HUDEP-2 (cell line): ENCODE measurements around the gene RRP1B.
A peak's percentile ranks its signal among the peaks of the same experiment; 100 is the strongest.
"Not testable (repeated sequence)": the region's sequence is repeated elsewhere in the genome, so short reads cannot be mapped to it uniquely, and the experiment has no call there.

Experiments used
- DNase-seq, 76 experiments: peaks; one replicate each; lab custom pipeline; 2025; ENCODE audit not compliant: unreplicated experiment in 76 of 76; lab: John Stamatoyannopoulos, UW

RRP1B gene, protein sequence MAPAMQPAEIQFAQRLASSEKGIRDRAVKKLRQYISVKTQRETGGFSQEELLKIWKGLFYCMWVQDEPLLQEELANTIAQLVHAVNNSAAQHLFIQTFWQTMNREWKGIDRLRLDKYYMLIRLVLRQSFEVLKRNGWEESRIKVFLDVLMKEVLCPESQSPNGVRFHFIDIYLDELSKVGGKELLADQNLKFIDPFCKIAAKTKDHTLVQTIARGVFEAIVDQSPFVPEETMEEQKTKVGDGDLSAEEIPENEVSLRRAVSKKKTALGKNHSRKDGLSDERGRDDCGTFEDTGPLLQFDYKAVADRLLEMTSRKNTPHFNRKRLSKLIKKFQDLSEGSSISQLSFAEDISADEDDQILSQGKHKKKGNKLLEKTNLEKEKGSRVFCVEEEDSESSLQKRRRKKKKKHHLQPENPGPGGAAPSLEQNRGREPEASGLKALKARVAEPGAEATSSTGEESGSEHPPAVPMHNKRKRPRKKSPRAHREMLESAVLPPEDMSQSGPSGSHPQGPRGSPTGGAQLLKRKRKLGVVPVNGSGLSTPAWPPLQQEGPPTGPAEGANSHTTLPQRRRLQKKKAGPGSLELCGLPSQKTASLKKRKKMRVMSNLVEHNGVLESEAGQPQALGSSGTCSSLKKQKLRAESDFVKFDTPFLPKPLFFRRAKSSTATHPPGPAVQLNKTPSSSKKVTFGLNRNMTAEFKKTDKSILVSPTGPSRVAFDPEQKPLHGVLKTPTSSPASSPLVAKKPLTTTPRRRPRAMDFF

DNA sequence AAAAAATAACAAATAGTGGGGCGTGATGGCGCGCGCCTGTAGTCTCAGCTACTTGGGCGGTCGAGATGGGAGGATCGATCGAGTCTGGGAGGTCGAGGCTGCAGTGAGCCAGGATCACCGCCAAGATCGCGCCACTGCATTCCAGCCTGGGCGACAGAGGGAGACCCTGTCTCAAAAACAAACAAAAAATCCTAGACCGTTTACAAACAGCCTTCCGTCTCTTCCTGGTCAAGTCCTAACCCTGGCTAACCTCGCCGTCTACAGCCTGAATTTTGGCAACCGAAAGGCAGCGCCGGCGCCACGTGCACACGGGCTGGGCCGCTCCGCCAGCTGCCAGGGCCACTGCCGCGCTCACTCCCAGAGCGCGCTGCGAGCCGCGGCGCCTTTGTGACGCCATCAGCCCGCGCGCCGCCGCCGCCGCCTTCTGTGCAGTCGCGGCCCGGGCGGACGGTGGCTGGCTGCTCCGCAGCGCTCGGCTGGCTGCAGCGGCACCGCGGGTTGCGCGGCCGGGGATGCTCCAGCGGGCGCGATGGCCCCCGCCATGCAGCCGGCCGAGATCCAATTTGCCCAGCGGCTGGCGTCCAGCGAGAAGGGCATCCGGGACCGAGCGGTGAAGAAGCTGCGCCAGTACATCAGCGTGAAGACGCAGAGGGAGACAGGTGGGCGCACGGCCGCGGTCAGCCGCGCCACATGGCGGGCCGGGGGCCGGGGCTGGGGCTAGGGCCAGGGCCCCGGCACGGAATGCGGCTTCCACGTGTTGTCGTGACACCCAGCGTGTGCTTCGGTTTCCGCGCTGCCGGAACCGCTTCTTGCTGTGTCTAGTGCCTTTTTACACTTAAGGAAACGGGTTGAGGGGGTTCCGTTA is at the start of gene RRP1B, which contains the start of gene HSF2BP:
Gene RRP1B, plus strand, starts transcription at position 425 of the 865 bp plus-strand sequence. Its CDS starts 105 bp downstream, at position 530.
Gene HSF2BP, minus strand, starts transcription at position 353 of the 865 bp plus-strand sequence. CDS start 1,392 bp downstream, outside the sequence.
- peak in 68 of 76 experiments; percentile 31 to 86 (median 68) for DNase-seq

DNA sequence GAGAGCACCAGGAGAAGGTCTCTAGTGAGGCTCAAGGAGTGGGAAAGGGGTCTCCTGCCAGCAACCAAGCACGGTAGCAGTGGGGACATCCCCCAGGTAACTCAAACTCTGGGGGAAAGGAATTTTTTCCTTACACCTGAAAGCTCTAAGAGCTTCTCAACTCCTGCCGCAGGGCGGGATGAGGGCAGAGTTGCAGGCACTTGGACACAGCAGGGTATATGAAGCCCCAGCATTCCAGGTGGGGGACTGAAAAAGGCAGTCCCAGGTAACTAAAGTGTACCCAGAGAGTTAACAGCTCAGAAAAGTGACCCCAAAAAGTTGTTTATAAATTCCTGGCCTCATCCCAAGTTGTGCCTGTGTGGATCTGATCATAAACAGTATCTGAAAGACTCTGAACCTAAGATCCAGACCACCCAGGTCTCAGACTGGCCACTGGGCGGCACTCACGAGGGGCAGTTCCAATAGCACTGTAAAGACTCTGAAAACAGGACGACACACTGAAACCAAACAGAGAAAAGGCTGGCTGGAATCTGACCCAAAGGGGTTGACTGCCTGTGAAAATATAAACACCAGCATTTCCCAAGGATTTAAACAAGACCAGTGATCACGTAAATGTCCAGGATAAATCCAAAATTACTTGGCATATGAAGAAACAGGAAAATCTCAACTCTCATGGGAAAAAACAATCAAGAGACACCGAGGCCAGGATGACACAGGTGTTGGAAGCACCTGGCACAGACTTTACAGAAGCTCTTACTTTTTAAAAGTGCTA is 47.6 kb upstream of the RRP1B start:
- DNase-seq, result peak in 40 of 76 experiments; percentile 7 to 60 (median 31)

DNA sequence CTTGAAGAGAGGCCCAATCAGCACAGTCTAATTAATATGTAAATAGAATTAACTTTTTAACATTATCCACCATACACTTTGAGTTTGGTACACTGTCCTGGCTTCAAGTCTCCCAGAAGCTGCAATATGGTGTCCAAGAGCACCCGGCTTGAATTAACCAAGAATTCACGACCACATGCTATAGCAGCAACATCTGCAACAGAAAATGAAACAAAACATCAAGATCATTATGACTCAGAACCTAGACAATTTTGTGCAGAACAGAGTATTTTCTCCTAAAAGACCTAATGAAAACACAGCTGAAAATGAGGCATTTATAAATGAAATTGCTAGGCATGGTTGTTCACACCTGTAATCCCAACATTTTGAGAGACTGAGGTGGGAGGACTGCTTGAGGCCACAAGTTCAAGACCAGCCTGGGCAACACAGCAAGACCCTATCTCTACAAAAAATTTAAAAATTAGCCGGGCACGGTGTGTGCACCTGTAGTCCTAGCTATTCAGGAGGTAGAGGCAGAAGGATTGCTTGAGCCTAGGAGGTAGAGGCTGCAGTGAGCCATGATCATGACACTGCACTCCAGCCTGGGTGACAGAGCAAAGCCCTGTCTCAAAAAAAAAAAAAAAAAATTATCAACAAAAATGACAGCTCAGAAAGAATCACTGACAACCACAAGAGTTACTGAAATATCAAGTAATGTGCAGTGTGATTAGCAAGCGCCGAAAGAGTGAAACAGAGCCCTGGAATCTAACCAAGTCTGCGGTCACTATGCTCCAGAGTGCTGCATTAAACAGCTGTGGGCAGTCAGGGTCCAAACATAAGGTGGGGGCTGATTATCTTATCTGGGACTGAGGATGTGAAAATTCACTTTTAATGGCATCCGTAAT is 45.4 kb upstream of the RRP1B start:
- peak in 11 of 76 experiments; percentile 8 to 74 (median 47) for DNase-seq

DNA sequence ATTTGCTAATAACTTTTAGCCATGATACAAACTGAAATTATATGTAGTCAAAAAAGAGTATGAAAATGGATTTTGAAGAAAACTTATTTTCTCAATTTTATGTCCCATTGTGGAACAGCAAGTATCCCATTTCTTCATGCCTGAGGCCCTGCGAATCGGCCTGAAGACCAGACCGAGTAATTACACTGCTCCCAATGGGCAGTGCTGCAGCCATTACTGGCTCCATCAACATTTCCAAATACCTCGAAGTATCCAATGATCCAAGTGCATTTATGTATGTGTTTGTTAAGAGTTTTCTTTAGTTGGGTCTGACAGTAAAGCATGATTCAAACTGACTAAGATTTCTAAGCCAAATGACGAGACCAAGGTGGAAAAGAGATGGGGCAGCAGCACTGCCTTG is 44.5 kb upstream of the RRP1B start:
- DNase-seq, result no peak

DNA sequence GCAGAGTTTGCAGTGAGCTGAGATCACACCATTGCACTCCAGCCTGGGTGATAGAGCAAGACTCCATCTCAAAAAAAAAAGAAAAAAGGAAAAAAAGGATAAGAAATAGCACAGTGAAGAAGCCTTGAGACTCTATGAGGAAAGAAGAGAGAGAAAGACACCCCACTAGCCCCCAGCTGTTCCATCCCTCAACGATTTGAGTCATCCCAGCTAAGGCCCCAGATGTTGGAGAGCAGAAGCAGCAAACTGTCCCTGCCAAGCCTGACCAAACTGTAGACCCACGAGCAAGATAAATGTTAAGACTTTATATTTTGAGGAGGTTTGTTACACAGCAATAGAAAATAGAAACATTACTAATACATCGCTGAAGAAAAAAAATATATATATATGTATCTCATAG is 42.5 kb upstream of the RRP1B start:
- DNase-seq, result not testable (repeated sequence)

DNA sequence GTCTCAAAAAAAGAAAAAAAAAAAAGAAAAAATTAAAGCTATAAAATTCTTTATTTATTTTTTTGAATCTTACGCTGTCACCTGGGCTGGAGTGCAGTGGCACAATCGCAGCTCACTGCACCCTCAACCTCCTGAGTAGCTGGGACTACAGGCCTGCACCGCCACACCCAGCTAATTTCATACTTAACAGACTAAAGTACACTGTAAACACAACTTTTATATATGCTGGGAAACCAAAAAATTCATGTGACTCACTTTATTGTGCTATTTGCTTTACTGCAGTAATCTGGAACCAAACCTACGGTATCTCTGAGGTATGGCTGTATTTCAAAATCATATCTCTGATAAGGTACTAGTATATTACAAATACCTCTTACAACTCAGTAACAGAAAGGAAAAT is 40.4 kb upstream of the RRP1B start:
- DNase-seq, result no peak

DNA sequence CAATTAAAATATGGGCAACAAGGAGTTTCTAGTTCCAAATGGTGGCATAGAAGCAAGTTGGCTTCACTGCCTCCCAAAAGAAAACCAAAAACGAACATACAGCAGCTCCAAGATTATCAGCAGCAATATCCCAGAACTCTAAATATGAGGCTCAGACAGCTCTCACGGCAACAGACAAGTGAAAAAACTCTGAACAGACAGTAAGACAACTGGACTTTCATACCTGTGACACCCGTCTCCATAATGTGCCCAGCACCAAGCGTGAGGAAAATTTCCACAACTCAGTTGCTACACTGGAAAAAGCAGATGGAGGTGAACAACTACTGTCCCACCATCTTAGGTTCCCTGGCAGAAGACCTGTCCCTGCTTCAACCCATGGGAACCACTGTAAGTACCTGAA is 40.0 kb upstream of the RRP1B start:
- DNase-seq, result no peak

DNA sequence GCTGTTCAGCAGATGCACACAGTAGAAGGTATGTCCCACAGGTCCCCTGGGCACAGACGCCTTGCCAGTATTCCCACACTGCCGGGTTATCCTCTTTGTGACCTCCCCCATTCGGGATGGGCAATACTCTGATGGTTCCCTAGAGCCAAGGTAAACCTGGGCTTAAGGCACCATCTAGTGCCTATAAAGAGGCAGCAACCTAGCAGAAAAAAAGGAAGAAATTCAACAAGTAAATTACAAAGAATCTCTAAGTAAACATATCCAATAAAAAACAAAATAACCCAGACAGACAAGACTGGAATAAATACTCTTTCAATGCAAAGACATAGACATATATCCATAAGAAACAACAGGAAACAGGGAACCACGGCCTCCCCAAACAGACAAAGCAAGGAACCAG is 39.5 kb upstream of the RRP1B start:
- DNase-seq, result no peak

DNA sequence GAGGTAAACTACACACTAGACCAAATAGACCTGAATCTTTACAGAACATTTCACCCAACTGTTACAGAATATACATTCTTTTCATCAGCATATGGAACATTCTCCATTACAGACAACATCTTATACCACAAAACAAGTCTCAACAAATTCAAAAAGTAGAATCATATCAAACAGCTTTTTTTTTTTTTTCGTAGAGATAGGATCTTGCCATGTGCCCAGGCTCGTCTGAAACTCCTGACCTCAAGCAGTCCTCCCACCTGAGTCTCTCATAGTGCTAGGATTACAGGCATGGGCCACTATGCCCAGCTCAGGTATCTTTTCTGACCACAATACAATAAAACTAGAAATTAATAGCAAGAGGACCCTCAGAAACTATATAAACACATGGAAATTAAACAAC is 36.6 kb upstream of the RRP1B start:
- no peak for DNase-seq

DNA sequence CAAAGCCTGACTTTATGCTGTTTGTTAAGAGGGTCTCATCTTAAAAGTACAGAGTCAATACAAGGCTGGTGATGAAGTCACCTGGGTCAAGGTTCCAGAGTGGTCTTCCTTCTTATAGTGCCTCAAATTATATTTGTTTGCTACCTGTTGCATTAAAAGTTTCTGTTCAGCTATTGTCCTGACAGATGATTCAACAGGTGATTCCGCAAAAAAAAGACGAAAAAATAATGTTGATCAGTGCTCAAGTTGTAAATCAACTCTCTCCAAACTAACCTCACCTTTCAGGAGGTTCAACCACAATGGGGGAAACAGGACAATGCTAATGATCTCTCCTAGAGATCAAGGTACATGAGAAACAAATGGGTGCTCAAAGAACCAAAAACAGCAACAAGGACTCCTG is 35.8 kb upstream of the RRP1B start:
- DNase-seq, result no peak

DNA sequence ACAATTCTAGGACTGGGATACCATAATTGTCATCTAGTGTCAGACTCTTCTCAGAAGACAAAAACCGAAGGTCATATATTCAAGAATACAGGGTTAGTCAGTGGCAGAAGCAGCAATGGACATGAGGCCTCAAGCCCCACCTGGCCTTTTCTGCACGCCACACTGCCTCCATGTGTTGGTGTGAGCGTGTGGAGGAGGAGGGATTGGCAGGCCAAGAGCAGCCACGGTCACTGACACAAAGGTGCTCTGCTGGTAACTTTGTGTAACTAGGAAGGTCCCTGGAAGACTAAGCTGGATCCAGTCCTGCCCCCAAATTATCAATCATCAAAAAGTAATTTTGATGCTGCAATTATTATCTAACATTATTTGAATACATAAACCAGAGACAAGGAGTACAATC is 35.0 kb upstream of the RRP1B start:
- DNase-seq, result no peak

DNA sequence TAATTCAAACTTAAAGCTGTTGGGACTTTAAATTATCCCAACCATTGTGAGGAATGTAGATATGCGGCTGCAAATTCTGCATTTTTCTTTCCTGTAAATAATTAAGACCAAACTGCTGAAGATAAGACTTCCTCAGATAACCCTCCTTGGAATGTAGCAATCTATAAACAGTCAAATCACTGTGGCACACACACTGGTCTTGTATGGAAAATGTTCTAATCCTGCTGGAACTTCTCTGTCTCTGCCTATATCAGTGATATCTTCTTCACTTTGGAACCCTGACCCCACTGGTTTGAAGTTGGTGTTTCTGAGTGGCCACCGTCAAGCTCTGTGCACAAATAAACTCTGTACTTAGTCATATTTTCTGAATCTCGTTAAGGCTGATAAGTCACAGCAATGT is 33.0 kb upstream of the RRP1B start:
- DNase-seq, result no peak

DNA sequence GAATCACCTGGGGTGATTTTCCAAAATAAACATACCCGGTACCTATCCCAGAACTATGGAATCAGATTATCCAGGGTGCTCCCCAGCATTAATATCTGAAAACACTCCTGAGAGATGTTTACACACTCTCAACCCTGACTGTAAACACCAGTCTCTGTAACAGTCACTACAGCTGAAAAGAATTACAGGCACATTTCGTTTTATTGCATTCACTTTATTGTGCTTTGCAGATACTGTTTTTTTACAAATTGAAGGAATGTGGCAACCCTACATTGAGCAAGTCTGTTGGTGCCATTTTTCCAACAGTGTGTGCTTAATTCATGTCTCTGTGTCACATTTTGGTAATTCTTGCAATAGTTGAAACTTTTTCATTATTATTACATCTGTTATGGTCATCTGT is 31.8 kb upstream of the RRP1B start:
- DNase-seq, result no peak

DNA sequence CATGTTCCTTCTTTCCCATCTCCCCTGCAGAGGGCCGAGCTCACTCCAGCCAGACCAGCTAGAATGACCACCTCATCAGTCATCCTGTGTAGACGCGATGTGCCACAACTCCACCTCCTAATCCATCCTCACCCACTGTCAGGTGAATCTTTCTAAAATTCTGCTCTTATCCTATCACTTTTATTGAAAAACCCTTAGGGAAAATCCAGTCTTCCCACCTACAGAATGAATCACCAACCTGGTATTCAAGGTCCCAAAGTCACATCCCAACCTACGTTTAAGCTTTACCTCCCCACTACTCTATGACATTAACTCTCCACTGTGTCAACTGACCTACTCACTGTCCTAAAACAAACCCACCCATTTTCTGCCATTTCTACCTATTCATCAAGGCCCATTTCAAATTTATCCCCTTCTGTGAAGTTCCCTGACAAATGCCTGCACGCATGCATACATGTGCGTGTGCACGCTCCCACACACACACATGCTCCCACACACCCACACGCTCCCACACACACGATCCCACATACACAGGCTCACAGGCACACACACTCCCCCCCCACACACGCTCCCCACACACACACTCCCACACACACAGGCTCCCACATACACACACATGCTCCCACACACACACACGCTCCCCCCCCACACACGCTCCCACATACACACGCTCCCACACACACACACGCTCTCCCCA is 27.8 kb upstream of the RRP1B start:
- DNase-seq, result no peak

DNA sequence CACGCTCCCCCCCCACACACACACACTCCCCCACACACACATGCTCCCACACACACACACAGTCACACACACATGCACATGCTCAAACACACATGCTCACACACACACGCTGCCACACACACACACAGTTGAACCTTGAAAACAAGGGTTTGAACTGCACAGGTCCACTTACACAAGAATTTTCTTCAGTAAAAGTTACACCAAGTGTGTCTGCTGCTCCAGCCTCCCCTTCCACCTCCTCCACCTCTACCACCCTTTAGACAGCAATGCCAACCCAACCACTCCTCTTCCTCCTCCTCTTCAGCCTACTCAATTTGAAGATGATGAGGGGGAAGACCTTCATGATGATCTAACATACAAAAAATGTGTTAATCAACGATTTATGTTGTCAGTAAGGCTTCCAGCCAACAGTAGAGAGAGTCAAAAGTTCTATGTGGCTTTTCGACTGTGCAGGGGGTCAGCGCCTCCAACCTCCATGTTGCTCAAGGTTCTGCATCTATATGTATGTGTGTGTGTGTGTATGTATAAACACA is 26.9 kb upstream of the RRP1B start:
- no peak for DNase-seq

DNA sequence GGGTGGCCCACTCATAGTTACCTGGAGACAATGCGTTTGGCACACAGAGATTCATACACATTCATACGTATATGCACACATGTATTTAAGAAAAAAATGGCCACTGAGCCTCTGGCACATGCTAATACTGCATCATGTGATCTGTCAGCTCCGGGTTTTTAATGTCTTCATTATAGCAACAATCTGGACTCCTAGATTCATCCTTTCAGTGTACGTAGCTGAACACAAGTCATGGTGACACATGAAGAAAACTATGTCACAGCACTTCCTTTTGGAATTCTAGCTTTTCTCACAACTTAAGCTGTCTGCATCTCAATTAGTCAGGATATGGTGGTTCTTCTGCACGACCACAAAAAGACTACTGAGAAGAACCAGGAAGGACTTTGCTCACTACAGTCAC is 24.7 kb upstream of the RRP1B start:
- no peak for DNase-seq

DNA sequence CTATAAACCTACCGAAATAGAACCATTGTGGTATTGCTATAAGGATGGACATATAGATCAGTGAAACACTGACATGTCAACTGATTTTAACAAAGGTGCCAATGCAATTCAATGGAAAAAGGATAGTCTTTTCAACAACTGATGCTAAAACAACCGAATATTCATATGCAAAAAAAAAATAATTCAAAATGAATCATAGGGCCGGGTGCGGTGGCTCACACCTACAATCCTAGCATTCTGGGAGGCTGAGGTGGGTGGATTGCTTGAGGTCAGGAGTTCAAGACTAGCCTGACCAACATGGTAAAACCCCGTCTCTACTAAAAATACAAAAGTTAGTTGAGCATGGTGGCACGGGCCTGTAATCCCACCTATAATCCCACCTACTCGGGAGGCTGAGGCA is 23.9 kb upstream of the RRP1B start:
- no peak for DNase-seq

DNA sequence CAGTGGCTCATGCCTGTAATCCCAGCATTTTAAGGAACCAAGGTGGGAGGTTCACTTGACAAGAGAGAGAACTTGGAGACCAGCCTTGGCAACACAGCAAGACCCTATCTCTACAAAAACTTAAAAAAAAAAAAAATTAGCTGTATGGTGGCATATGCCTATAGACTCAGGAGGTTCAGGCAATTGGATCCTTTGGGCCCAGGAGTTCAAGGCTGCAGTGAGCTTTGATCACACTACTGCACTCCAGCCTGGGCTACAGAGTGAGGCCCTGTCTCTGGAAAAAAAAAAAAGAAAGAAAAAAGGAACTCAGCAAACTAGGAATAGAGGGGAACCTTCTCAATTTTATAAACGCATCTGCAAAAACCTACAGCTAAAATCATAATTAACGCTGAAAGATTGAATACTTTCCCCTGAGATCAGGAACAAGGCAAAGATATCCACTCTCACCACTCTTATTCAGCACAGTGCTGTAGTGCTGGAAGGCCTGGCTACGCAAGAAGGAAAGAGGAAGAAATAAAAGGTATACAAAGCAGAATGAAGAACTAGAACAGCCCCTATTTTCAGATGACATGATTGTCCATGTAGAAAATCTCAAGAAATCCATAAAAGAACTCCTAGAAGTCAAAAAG is 21.7 kb upstream of the RRP1B start:
- DNase-seq, result no peak
